Ishikawa (cell line): ENCODE results near the gene ESYT2.

Experiments used
- CEBPB ChIP-seq: IDR thresholded peaks from 2 replicates; pipeline ENCODE4 v1.6.1; 2012
- CREB1 ChIP-seq: IDR thresholded peaks from 2 replicates; pipeline ENCODE4 v1.6.1; 2012; ENCODE audit warnings: low read depth
- EGR1 ChIP-seq: IDR thresholded peaks from 2 replicates; pipeline ENCODE4 v1.6.1; 2012
- EP300 ChIP-seq: IDR thresholded peaks from 2 replicates; pipeline ENCODE4 v1.6.1; 2012; ENCODE audit warnings: borderline replicate concordance
- FOXM1 ChIP-seq: IDR thresholded peaks from 2 replicates; pipeline ENCODE4 v1.6.1; 2012; ENCODE audit warnings: low read depth, borderline replicate concordance
- MAX ChIP-seq: IDR thresholded peaks from 2 replicates; pipeline ENCODE4 v1.6.1; 2012
- NFIC ChIP-seq: IDR thresholded peaks from 2 replicates; pipeline ENCODE4 v1.6.1; 2012
- RAD21 ChIP-seq: IDR thresholded peaks from 2 replicates; pipeline ENCODE4 v1.6.1; 2012; ENCODE audit warnings: low read depth
- TAF1 ChIP-seq: IDR thresholded peaks from 2 replicates; pipeline ENCODE4 v1.6.1; 2012; ENCODE audit warnings: low read depth, mild to moderate bottlenecking
- TCF12 ChIP-seq: IDR thresholded peaks from 2 replicates; pipeline ENCODE4 v1.6.1; 2012; ENCODE audit warnings: low read depth
- YY1 ChIP-seq: IDR thresholded peaks from 2 replicates; pipeline ENCODE4 v1.6.1; 2012; ENCODE audit warnings: low read depth
- ZBTB7A ChIP-seq: IDR thresholded peaks from 2 replicates; pipeline ENCODE4 v1.6.1; 2012; ENCODE audit warnings: low read depth
- TF ChIP-seq, protein P1 (sequence below): IDR thresholded peaks from 2 replicates; pipeline ENCODE4 v1.6.1; 2012; ENCODE audit warnings: low read depth, mild to moderate bottlenecking
- TF ChIP-seq, protein P2 (sequence below): IDR thresholded peaks from 2 replicates; pipeline ENCODE4 v1.6.1; 2012

DNA sequence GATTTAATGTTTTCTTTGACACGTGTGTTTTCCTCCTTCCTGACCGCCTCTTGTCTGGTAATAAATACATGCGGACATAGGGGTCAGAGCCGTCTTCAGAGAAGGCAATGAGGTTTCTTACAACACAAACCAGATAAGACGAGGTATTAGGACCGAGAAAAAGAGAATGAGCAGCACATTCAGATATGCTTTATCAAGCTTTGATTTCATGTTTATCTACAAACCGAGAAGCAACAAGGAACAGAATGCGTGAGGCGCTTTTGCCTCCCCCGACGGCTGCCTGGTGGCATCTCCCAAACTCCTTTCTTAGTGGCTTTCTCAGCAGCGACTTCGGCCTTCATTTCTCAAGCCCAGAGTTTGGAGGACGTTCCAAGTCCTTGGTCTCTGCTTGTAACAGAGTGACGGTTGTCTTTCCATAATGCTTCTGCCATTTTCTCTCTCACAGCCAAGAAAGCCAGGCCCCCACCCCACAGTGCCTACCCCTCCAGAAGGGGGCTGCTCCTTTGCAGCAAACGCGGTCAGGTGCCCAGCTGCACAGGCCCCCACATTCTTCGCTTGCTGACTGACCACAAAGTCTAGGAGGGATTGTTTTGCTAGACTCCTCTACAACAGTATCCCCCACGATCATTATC, 92.1 kb downstream of the ESYT2 start:
- TF ChIP-seq EP300 (no peak), TCF12 (no peak), CREB1 (no peak), YY1 (no peak), MAX (no peak), NFIC (no peak), EGR1 (no peak), TAF1 (no peak), RAD21 (no peak), ZBTB7A (no peak), CEBPB (no peak), FOXM1 (no peak)
- TF ChIP-seq, protein P1, sequence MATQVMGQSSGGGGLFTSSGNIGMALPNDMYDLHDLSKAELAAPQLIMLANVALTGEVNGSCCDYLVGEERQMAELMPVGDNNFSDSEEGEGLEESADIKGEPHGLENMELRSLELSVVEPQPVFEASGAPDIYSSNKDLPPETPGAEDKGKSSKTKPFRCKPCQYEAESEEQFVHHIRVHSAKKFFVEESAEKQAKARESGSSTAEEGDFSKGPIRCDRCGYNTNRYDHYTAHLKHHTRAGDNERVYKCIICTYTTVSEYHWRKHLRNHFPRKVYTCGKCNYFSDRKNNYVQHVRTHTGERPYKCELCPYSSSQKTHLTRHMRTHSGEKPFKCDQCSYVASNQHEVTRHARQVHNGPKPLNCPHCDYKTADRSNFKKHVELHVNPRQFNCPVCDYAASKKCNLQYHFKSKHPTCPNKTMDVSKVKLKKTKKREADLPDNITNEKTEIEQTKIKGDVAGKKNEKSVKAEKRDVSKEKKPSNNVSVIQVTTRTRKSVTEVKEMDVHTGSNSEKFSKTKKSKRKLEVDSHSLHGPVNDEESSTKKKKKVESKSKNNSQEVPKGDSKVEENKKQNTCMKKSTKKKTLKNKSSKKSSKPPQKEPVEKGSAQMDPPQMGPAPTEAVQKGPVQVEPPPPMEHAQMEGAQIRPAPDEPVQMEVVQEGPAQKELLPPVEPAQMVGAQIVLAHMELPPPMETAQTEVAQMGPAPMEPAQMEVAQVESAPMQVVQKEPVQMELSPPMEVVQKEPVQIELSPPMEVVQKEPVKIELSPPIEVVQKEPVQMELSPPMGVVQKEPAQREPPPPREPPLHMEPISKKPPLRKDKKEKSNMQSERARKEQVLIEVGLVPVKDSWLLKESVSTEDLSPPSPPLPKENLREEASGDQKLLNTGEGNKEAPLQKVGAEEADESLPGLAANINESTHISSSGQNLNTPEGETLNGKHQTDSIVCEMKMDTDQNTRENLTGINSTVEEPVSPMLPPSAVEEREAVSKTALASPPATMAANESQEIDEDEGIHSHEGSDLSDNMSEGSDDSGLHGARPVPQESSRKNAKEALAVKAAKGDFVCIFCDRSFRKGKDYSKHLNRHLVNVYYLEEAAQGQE: no peak
- TF ChIP-seq, protein P2, sequence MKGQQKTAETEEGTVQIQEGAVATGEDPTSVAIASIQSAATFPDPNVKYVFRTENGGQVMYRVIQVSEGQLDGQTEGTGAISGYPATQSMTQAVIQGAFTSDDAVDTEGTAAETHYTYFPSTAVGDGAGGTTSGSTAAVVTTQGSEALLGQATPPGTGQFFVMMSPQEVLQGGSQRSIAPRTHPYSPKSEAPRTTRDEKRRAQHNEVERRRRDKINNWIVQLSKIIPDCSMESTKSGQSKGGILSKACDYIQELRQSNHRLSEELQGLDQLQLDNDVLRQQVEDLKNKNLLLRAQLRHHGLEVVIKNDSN: no peak
